Activated B cell treated with CpG ODN at 0.5 μM for 24 hours (primary cell): ENCODE results near the gene AASDHPPT. TPM values are rescaled to one million over a fixed set of nuclear protein-coding genes. Genes with fewer than 3 reads are reported as not detected.

Experiments
- ATAC-seq: fragments of 200-7000 bp; cut with Tn5 transposase; one replicate; pipeline ENCODE4 v1.10.0; 2021; ENCODE audit warnings: low read depth, mild to moderate bottlenecking, moderate library complexity
- CTCF ChIA-PET: fragments of 350-600 bp; sonication (Branson Sonifier 250); formaldehyde crosslinking; loops from one replicate; lab custom pipeline; 2021; ENCODE audit warnings: antibody characterized with exemption; lab: Charles Lee
- POLR2A ChIA-PET: fragments of 350-600 bp; sonication (Branson Sonifier 250); formaldehyde crosslinking; loops from one replicate; lab custom pipeline; 2021; ENCODE audit warnings: antibody characterized with exemption; lab: Charles Lee
- DNase-seq: peaks from one replicate; pipeline ENCODE4 v3.0.0; 2022
- H3K27ac Mint-ChIP-seq: one replicate; pipeline ENCODE4 v1.8.0; 2020; ENCODE audit warnings: mixed read lengths
- H3K27me3 Mint-ChIP-seq: one replicate; pipeline ENCODE4 v1.8.0; 2021; ENCODE audit warnings: mixed read lengths
- H3K36me3 Mint-ChIP-seq: one replicate; pipeline ENCODE4 v1.8.0; 2021; ENCODE audit warnings: low read depth, mixed read lengths
- H3K4me1 Mint-ChIP-seq: one replicate; pipeline ENCODE4 v1.8.0; 2021; ENCODE audit warnings: mixed read lengths
- H3K4me3 Mint-ChIP-seq: one replicate; pipeline ENCODE4 v1.8.0; 2020; ENCODE audit warnings: mild to moderate bottlenecking, mixed read lengths
- H3K9me3 Mint-ChIP-seq: one replicate; pipeline ENCODE4 v1.8.0; 2020; ENCODE audit warnings: mixed read lengths
- intact Hi-C: fragments of 100-400 bp; cut with micrococcal nuclease; formaldehyde crosslinking; loops from one replicate; pipeline ENCODE4 v1.15.1; 2024
- total RNA-seq: library from RNA; stranded (reverse); gene quantifications from 2 replicates; pipeline ENCODE4 v1.2.3, GENCODE V29; 2022
- TF ChIP-seq, protein P1 (sequence below): fragments of 200-600 bp; IDR thresholded peaks from one replicate; pipeline ENCODE4 v1.8.0; 2022; ENCODE audit warnings: antibody characterized with exemption, mild to moderate bottlenecking

Gene AASDHPPT
- total RNA-seq, 1 donor from 2014 or later = 29.6 TPM

DNA sequence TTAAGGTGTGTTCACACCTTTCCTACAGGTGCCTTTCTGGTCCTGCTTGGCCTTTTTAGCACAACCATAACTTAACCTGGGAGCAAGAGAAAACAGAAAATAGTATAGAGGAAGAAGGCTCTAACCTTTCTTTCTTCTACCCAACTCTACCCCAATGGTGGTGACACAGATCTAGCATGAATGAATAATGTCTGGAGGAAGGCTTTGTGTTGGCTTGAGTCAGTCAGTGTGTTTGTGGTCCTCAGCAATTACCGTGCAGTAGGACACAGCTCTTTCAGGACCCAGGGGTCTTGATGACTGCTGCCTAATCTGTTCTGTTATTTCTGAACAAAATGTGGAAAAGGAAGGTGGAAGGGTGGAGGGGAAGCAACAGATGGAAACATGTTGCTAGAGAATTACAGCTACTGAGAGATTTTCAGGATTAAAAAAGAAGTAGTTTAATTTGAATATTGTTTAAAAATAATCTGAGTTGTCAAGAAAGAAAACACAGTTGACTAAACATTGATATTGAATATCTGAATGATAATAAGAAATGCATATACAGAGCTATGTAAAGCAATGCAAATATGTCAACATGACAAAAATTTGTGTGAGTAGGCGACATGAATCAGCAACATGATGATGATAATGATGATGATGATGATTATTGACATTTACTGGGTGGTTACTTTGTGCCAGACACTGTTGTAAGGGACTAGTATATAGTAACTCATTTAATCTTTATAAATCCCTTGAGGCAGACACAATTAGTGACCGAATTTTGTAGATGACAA lies 55.3 kb downstream of the AASDHPPT start:
- no peaks in the 10 kb centered on the region for H3K36me3 Mint-ChIP-seq
- no peaks in the 10 kb centered on the region for H3K9me3 Mint-ChIP-seq
- no peak for ATAC-seq
- POLR2A ChIA-PET = no interaction called here
- H3K27ac Mint-ChIP-seq = no peak overlapping the region
- H3K4me3 Mint-ChIP-seq = no peak overlapping the region
- TF ChIP-seq, protein P1, sequence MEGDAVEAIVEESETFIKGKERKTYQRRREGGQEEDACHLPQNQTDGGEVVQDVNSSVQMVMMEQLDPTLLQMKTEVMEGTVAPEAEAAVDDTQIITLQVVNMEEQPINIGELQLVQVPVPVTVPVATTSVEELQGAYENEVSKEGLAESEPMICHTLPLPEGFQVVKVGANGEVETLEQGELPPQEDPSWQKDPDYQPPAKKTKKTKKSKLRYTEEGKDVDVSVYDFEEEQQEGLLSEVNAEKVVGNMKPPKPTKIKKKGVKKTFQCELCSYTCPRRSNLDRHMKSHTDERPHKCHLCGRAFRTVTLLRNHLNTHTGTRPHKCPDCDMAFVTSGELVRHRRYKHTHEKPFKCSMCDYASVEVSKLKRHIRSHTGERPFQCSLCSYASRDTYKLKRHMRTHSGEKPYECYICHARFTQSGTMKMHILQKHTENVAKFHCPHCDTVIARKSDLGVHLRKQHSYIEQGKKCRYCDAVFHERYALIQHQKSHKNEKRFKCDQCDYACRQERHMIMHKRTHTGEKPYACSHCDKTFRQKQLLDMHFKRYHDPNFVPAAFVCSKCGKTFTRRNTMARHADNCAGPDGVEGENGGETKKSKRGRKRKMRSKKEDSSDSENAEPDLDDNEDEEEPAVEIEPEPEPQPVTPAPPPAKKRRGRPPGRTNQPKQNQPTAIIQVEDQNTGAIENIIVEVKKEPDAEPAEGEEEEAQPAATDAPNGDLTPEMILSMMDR = no peak
- H3K27me3 Mint-ChIP-seq = peaks cover 10% of the 10 kb centered on the region
- intact Hi-C loops = no loop called here
- DNase-seq = no peak
- CTCF ChIA-PET = no interaction called here
- H3K4me1 Mint-ChIP-seq = no peaks in the 10 kb centered on the region

DNA sequence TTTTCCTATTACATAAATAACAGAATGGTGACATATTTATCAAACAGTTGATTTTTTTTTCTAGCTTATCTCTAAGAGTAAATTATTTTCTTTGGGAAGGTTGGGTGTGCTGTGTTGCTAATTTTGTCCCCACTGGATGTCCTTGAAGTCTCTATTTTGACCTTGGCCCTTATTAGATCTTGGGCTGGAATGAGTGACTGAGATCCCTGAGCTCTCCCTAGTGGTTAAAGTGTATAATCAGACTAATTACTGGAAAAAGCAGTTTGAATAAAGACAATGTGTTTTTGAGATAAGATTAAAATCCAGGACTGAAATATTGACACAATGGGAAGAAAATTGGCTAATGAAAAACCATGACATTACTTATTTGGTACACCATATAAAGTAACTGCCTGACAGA lies 56.1 kb downstream of the AASDHPPT start:
- TF ChIP-seq, protein P1 = no peak
- Mint-ChIP-seq H3K36me3 (no peaks in the 10 kb centered on the region), H3K4me1 (no peaks in the 10 kb centered on the region), H3K27me3 (peaks cover 10% of the 10 kb centered on the region), H3K9me3 (peaks cover 4% of the 10 kb centered on the region), H3K4me3 (no peak overlapping the region), H3K27ac (no peak overlapping the region)
- no peak for DNase-seq
- CTCF ChIA-PET = no interaction called here
- intact Hi-C loops = no loop called here
- POLR2A ChIA-PET = no interaction called here
- no peak for ATAC-seq

DNA sequence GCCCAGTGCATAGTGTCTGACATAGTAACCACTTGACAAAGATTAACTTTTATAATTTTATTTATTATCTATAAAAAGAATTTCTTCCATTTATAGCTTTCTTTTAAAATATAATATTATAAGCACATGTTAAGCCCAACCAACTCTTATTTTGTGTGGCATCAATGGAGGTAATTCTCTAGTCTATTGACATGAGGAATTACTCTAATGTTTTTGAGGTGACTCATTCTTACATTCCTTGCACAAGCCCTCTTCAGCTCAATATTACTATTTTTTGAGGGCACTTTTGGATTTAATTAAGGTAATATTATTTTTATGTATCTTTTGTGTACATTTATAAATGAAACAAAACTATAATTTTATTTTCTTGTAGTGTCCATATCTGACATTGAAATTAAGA lies 59.6 kb downstream of the AASDHPPT start:
- Mint-ChIP-seq H3K9me3 (peaks cover 4% of the 10 kb centered on the region), H3K4me3 (no peak overlapping the region), H3K27ac (no peak overlapping the region), H3K36me3 (no peaks in the 10 kb centered on the region), H3K27me3 (peaks cover 2% of the 10 kb centered on the region), H3K4me1 (no peaks in the 10 kb centered on the region)
- intact Hi-C loops = no loop called here
- no peak for DNase-seq
- CTCF ChIA-PET = no interaction called here
- ATAC-seq = no peak
- TF ChIP-seq, protein P1 = no peak
- POLR2A ChIA-PET = no interaction called here

DNA sequence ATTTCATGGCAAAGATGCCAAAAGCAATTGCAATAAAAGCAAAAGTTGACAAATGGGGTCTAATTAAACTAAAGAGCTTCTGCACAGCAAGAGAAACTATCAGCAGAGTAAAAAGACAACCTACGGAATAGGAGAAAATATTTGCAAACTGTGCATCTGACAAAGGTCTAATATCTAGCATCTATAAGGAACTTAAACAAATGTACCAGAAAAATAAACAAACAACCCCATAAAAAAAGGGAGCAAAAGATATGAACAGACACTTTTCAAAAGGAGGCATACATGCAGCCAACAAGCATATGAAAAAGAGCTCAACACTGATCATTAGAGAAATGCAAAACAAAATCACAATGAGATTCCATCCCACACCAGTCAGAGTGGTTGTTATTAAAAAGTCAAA lies 60.3 kb downstream of the AASDHPPT start:
- H3K4me1 Mint-ChIP-seq = no peaks in the 10 kb centered on the region
- no peak for DNase-seq
- POLR2A ChIA-PET = no interaction called here
- no peak for ATAC-seq
- intact Hi-C loops = no loop called here
- no peak overlapping the region for H3K27ac Mint-ChIP-seq
- TF ChIP-seq, protein P1 = no peak
- H3K4me3 Mint-ChIP-seq = no peak overlapping the region
- CTCF ChIA-PET = no interaction called here
- peaks cover 2% of the 10 kb centered on the region for H3K27me3 Mint-ChIP-seq
- H3K36me3 Mint-ChIP-seq = no peaks in the 10 kb centered on the region
- H3K9me3 Mint-ChIP-seq = peaks cover 4% of the 10 kb centered on the region

Other genes starting within 250 kb of the AASDHPPT start
- gene MSANTD4, start 55.4 kb upstream of the AASDHPPT start, total RNA-seq = 17.4 and 18.9 TPM in 2 replicates
- gene KBTBD3, start 315 bp upstream of the AASDHPPT start, total RNA-seq = 6.5 and 7.7 TPM in 2 replicates